Hematopoietic multipotent progenitor cell treated with erythropoietin and hydrocortisone succinate and interleukin-3 and kit ligand, for 15 days (in vitro differentiated cells): ENCODE results near the gene CD300A.

ENCODE experiments used
- DNase-seq: peaks from one replicate; pipeline ENCODE4 v3.0.0-alpha.2; 2015; ENCODE audit warnings: low spot score

CD300A gene

GRCh38 chr17:74439691-74440567 lies 26.5 kb upstream of the CD300A start:
- DNase-seq = no peak

GRCh38 chr17:74441537-74441936 lies 24.9 kb upstream of the CD300A start:
- no peak for DNase-seq

GRCh38 chr17:74442291-74442669 lies 24.2 kb upstream of the CD300A start:
- no peak for DNase-seq

- no peak for DNase-seq
Observed at GRCh38 chr17:74442670-74443515, 23.5 kb upstream of the CD300A start.

GRCh38 chr17:74443516-74444296 lies 22.7 kb upstream of the CD300A start:
- no peak for DNase-seq

- DNase-seq = no peak
Observed at GRCh38 chr17:74444406-74444805, 22.0 kb upstream of the CD300A start.

GRCh38 chr17:74445158-74445557 lies 21.3 kb upstream of the CD300A start:
- no peak for DNase-seq

- DNase-seq = no peak
Observed at GRCh38 chr17:74446551-74447500, 19.6 kb upstream of the CD300A start.

GRCh38 chr17:74447628-74448159 lies 18.7 kb upstream of the CD300A start:
- no peak for DNase-seq

GRCh38 chr17:74448756-74449155 lies 17.7 kb upstream of the CD300A start:
- no peak for DNase-seq

- DNase-seq = no peak
Observed at GRCh38 chr17:74449306-74449705, 17.1 kb upstream of the CD300A start.

GRCh38 chr17:74449773-74450172 lies 16.7 kb upstream of the CD300A start:
- DNase-seq = no peak

GRCh38 chr17:74450231-74450630 lies 16.2 kb upstream of the CD300A start:
- DNase-seq = no peak

- DNase-seq = no peak
Observed at GRCh38 chr17:74450925-74451403, 15.5 kb upstream of the CD300A start.

- no peak for DNase-seq
Observed at GRCh38 chr17:74451557-74451956, 14.9 kb upstream of the CD300A start.

GRCh38 chr17:74452033-74452840 lies 14.2 kb upstream of the CD300A start:
- no peak for DNase-seq

GRCh38 chr17:74452841-74453661 lies 13.4 kb upstream of the CD300A start:
- DNase-seq = no peak

- peak; percentile 51 for DNase-seq
Observed at GRCh38 chr17:74453665-74454196, 12.7 kb upstream of the CD300A start.
